Activated T-helper 1 cell treated with anti-CD3 and anti-CD28 coated beads, Interleukin-2, amount 50 U/mL, for 16 hours (primary cell): ENCODE data around the gene SETBP1.
A peak's percentile ranks its signal among the peaks of the same experiment; 100 is the strongest.

Experiments used
- DNase-seq, 2 donors: peaks; one replicate each; pipeline ENCODE4 v3.0.0-alpha.2; 2020; ENCODE audit warnings: low read depth in 1 of 2, low spot score in 1 of 2

The SETBP1 gene

DNA sequence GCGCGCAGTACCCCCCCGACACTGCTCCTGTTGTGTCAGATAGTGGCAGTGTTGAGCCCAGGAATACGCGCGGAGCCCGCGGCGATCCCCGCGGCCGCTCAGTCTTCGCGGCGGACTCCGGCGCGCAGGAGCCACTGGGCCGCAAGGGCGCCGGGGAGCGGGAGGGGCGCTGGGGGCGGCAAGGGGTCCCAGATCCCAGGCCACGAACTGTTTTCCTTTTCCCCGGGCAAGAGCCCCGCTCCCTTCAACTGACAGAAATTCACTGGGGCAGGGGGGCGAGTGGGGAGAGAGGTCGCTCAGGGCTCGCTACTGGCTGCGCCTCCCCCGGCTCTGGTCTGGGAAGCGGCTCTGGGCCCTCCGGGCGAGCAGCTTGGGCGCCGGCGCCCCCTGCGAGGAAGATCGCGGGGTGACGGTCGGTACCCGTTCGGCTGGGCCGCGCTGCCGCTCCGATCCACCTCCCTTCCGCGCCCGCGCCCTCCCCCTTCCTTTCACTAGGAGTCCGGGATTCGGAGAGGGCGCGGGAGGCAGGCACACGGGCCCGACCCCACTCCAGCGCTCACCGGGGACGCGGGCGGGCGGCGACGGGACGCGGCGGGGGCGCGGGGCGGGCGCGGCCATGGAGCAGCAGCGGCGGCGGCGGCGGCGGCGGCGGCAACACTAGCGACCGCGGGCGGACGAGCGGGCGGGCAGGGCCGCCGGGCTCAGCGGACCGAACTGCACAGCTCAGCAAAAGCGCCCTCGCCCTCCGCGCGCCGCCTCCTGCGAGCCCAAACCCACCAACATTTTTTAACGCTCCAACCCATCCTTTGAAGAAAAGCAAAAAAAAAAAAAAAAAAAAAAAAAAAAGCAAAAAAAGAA is 1.4 kb upstream of the SETBP1 start:
- peak; percentile 9 to 52 for DNase-seq

DNA sequence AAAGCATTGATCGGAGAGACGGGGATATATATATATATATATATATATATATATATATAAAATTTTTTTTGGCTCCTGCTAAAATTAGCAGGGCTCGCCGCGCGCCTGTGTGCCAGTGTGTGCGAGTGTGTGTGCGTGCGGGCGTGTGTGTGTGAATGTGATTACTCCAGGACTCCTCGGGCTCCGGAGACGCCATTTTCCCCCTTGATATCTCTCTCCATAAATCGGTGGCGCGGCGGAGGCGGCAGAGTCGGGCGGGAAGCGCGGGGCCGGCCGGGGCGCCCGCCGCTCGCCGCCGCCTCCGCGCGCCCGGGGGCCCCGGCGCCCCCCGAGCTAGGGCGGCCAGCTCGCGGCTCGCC is 795 bp upstream of the SETBP1 start:
- DNase-seq: no peak

- DNase-seq: no peak
Measured at GRCh38 chr18:44681076-44681970, 635 bp downstream of the SETBP1 start.

GRCh38 chr18:44682201-44682870 is 1.6 kb downstream of the SETBP1 start:
- DNase-seq: no peak

DNA sequence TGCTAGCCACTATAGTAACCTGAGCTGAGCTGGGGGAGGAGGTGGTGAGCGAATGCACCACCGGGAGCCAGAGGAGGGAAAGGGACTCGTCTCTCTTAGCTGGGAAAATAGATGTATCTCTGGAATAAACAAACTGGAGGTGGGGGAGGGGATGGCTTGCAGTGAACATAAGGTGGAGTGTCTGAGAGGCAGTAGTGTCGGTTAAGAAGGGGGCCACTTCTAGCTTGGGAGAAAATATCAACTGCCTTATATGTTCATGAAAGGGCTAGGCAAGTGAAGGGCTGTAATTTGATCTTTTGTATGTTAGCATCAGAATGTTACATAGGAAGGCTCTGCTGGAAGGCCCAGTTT is 2.2 kb downstream of the SETBP1 start:
- DNase-seq: no peak

DNA sequence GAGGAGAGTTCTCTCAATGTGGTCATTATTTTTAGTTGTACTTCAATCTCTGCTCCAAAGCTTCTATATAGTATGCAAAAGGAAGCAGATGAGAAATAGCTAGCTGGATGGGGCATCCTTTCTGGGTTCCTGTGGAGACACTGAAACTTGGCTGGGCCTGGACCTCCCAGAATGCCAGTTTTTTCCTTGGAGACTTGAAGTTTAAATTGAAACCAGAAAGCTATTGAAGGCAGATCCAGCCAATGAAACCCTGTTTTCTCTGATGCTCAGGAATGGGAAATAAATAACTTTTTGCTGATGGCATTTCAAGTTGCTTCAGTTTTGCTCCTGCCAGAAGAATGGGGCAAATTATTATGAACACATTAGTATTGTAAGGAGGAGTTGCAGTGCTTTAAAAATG is 2.9 kb downstream of the SETBP1 start:
- no peak for DNase-seq

- no peak for DNase-seq
Measured at GRCh38 chr18:44685296-44685695, 4.6 kb downstream of the SETBP1 start.

DNA sequence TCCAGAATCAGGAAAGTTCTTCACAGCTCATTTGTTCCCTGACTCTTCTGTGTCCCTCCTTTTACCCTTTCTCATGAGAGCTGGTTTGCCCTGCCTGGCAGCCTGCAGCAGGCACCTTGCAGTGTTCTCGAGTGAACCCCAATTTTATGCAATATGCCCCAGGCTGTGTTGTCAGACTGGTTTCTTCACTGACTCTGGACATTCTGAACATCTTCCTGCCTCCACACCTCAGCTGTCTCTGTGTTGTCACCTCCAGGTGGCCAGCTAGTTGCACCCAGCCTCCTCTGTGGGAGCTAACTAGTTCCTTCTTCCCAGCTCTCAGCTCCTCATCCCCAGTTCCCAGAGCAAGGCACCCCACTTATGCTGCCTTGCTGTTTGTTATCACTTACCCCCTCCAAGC is 5.5 kb downstream of the SETBP1 start:
- DNase-seq: no peak

- no peak for DNase-seq
Measured at GRCh38 chr18:44687421-44687820, 6.7 kb downstream of the SETBP1 start.

GRCh38 chr18:44689736-44690135 is 9.0 kb downstream of the SETBP1 start:
- no peak for DNase-seq

- no peak for DNase-seq
Measured at GRCh38 chr18:44691148-44691925, 10.6 kb downstream of the SETBP1 start.

DNA sequence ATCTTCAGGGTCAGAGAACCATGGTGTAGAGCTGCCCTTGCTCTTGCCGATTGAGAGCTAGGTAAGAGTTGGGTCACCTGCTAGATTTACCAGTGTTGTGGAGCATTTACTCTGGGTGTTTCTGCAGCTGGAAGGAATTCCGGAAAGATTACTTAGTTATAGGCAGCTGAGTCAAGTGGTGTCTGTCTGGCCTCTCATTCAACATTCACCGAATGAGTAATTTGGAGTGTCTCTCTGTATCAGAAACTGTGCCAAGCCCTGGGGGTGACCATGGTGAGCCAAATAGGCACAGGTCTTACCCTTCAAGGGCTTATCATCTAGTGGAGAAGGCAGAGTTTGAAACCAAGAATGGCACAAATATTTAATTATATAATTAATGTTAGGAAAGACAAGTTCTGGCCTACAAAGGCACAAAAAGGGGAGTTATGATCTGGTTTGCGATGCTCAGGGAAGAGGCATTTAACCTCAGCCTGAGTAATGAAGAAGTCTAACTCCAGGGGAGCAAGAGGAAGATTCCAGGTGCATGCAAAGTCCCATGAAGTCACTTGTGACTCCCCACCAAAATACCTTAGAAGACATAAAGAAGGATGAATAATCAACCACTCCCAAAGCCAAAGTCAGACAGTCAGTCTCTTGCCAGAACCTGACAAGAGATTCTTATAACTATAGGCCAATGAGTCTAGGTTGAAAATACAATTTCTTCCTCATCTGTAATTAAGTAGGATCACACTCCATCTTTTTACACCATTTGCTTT is 12.5 kb downstream of the SETBP1 start:
- DNase-seq: no peak

DNA sequence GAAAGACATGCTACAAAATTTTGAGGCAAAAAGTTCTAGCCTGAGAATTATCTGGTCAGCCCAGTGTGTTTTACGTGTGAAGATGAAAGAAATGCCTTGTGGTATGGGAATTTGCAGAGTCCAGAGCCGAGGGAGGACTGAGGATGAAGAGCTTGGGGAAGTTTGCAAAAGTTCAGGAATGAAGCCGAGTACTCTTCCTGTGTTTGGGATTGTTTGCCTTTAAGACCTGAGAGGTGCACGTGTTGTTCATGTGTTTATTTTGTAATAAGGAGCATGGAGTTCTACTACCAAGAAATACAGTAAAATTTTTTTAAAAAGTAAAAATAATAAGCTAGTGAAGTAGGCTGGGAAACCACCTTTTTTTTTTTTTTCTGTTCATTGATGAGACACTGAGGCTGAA is 14.8 kb downstream of the SETBP1 start:
- DNase-seq: no peak

GRCh38 chr18:44696892-44697291 is 16.2 kb downstream of the SETBP1 start:
- DNase-seq: no peak

GRCh38 chr18:44697315-44697714 is 16.6 kb downstream of the SETBP1 start:
- no peak for DNase-seq

- DNase-seq: no peak
Measured at GRCh38 chr18:44698518-44698917, 17.8 kb downstream of the SETBP1 start.

GRCh38 chr18:44699572-44700261 is 19.0 kb downstream of the SETBP1 start:
- no peak for DNase-seq

DNA sequence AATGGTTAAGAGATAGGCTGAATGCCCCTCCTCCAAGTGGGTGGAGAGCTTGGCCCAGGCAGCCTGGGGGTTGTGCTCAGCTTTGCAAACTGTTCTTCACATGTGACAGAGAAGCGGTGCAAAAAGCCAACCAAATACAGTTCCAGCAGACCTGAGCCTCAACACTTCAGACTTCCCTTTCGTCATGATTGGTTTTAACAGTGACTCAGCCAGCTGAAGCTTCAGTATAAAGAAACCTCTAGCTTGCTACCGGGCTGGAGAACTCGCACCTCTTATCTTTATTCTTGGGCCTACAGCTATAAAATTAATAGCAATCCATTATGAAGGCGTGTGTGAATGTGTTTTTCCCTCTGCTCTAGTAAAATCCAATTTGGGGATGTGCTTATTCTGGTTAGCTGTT is 20.0 kb downstream of the SETBP1 start:
- no peak for DNase-seq

DNA sequence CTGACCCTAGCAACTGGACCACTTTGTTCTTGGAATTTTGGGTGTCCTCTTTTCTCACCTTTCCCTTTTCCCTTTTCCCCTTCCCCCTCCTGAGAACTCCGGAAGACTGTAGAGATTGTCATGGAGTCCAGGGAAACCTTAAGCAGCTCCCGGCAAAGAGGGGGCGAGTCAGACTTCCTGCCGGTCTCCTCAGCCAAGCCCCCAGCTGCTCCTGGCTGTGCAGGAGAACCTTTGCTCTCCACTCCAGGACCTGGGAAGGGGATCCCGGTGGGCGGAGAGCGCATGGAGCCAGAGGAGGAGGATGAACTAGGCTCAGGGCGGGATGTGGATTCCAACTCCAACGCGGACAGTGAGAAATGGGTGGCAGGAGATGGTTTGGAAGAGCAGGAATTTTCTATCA is 20.5 kb downstream of the SETBP1 start:
- no peak for DNase-seq

GRCh38 chr18:44702594-44702993 is 21.9 kb downstream of the SETBP1 start:
- no peak for DNase-seq
